Fibroblast of pulmonary artery (primary cell): Measurements from ENCODE around the gene LPP.

Experiments used
- DNase-seq: peaks from one replicate; pipeline ENCODE4 v3.0.0-alpha.2; 2010; ENCODE audit warnings: low read depth
- H3K4me3 ChIP-seq: replicated peaks from 2 replicates; pipeline ENCODE4 v1.5.1; 2011; ENCODE audit warnings: low read depth, mild to moderate bottlenecking, control low read depth, low read length, moderate library complexity
- CTCF ChIP-seq: IDR thresholded peaks from 2 replicates; pipeline ENCODE4 v1.5.1; 2011; ENCODE audit warnings: mild to moderate bottlenecking, control low read depth, low read length, inconsistent platforms; ENCODE audit errors: missing control alignments

The LPP gene

GRCh38 chr3:188151438-188151837 is 2.5 kb upstream of the LPP start:
- no peak for TF ChIP-seq CTCF
- H3K4me3 ChIP-seq = no peak overlapping the region
- peak; percentile 23 for DNase-seq

GRCh38 chr3:188152660-188153436 is 1.1 kb upstream of the LPP start:
- no peak for TF ChIP-seq CTCF
- H3K4me3 ChIP-seq = peak overlapping the region; percentile 85
- DNase-seq = no peak

- no peak for TF ChIP-seq CTCF
- peak overlapping the region; percentile 85 for H3K4me3 ChIP-seq
- peak; percentile 97 for DNase-seq
Measured at GRCh38 chr3:188153437-188154013, 432 bp upstream of the LPP start.

GRCh38 chr3:188154809-188155574 is 1.0 kb downstream of the LPP start:
- DNase-seq = peak; percentile 30
- peak overlapping the region; percentile 85 for H3K4me3 ChIP-seq
- TF ChIP-seq CTCF = no peak

GRCh38 chr3:188156056-188156455 is 2.1 kb downstream of the LPP start:
- TF ChIP-seq CTCF = no peak
- H3K4me3 ChIP-seq = no peak overlapping the region
- DNase-seq = no peak

- H3K4me3 ChIP-seq = no peak overlapping the region
- DNase-seq = no peak
- no peak for TF ChIP-seq CTCF
Measured at GRCh38 chr3:188157407-188157806, 3.5 kb downstream of the LPP start.
